COLO668 (cell line): Measurements from ENCODE around the gene HJURP.

ENCODE experiments used
- DNase-seq: peaks from one replicate; lab custom pipeline; 2025; ENCODE audit not compliant: unreplicated experiment; lab: John Stamatoyannopoulos, UW

The HJURP gene

DNA sequence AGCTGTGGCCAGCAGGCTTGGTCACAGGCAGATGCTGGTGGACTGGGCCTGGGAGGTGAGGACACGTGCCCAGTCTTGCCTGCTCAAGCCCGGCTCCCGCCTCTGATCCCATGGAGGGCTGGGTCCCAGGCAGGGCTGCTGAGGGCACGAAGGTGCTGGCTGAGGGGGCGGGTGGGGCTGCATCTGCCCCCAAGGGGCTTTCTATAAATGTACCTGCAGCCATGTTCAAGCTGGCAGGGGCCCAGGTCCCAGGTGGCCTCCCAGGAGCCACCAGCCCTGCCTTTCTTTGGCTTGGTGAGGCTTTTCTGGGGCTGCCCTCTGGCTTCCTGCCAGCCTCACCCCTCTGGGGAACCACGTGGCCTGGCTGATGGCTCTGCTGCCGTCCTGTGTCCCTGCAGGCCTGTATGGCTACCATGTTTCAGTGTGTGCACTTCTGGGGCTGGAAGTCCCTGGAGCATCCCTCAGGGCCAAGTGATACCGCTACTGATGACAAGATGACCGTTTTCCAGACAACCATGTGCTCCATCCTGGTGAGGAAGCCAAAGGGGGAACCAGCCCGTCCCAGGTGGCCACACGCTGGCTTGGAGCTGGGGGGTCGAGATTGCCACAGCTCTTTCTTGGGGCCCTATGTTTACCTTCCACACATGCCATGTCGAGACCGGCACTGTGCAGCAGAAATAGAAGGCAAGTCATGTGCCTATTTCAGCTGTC is 23.2 kb downstream of the HJURP start:
- DNase-seq = peak; percentile 38

- no peak for DNase-seq
These were observed 24.1 kb downstream of the HJURP start for GRCh38 chr2:233830111-233830802.

GRCh38 chr2:233829193-233830110 is 24.9 kb downstream of the HJURP start:
- DNase-seq = no peak

DNA sequence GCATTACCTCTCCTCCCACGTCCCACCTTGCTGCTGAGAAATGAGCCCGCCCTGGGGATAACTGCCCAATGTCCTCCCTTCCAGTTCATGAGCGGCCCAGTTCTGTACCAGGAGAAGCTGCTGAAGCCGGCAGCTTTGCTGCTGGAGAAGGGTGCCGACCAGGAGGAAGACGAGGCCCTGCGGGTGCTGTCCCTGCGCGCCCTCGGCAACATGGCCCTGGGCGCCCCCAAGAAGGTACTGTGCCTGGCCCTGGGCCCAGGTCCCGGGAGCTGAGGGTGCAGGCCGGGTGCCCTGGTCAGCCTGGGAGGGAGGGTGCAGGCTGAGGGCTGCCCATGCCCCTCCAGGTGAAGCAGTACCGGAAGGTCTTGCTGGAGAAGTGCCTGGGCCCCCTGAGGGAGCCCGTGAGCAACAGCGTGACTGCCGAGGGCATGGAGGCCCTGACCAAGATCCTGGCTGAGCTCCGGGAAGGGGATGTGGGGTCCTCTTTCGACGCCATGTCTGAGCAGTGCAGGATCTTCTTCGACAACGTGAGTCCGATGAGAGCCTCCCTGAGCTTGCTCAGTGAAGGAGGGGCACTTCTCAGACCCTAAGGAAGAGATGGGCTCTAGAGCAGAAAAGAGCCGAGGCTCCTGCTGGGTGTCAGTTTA is 25.7 kb downstream of the HJURP start:
- DNase-seq = no peak

GRCh38 chr2:233824373-233824772 is 30.0 kb downstream of the HJURP start:
- DNase-seq = no peak

DNA sequence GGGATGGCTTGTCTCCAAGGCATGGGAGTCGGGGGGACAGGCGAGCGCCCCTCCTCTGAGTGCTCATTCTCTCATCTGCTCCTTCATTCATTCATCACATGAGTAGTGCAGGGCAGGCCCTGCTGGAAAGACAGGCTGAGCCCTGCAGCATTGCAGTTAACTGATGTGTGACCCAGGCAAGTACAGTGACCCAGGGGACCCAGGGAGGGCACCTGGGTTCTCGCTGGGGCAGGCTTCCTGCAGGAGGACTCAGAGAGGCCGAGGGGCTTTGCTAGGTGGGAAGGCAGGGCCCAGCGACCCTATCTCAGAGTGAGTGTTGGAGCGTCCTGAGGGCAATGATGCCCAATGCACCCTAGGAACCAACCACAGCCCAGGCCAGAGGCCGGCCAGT is 30.6 kb downstream of the HJURP start:
- no peak for DNase-seq

- DNase-seq = no peak
These were observed 31.3 kb downstream of the HJURP start for GRCh38 chr2:233822781-233823730.

DNA sequence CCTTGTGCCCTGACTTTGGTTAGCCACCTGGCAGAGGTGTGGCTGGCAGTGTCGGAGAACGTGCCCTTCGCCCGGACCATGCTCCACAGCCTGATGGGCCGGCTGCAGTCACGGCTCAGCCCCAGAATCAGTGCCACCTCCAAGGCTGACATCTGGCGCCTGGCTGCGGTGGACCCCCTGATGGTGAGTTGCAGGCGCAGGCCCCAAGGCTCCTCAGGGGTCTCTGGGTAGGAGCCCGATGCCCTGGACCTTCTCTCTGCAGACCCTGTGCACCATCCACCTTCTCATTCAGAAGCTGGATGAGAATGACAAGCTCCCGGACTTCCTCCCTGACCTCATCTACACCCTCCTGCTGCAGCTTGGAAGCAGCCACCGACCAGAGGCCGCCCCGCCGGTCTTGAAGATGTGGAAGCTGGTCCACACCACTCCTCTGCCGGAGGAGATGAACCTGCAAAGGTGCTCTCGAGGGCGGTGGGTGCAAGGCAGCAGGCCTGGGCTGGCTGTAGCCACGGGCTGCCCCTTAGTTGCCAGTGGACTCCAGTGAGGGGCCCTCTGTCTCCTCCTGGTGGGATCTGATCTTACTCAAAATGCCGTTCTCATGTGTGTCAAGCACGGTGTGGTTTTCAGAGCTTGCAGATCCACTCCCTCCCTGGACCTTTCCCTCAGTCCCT is 32.1 kb downstream of the HJURP start:
- DNase-seq = no peak

GRCh38 chr2:233821709-233822100 is 32.6 kb downstream of the HJURP start:
- no peak for DNase-seq

DNA sequence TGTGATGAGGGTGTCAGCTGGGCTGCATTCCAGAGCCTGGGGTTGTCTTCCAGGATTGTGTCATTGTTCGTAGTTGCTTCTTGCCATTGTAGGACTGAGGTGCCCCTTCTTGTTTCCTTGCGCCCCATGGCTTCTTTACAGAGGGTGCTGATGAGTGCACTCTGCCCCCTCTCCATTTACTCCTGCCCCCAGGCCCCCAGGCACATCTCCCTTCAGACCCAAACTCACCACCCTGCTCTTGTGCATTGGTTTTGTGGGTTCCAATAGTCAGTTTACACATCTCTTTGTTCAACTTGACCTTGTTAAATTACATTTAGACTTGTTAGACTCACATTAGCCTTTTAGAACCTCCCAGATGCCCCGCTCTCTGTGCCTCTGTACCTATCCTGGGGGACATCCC is 33.1 kb downstream of the HJURP start:
- no peak for DNase-seq

DNA sequence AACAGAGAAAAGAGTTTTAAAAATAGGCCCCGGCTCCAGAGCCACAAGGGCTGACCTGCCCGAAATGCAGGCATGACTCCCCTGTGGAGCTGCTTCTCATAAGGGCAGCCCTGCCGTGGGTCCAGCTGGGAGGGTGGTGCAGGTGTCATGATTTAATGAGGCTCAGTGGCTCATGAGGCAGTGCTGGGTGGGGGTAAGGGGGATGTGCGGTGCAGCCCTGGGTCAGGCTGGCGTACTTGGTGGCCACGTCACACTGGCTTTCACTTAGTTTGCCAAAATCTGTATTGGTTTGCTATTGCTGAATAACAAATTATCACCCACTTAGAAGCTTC is 33.6 kb downstream of the HJURP start:
- no peak for DNase-seq

DNA sequence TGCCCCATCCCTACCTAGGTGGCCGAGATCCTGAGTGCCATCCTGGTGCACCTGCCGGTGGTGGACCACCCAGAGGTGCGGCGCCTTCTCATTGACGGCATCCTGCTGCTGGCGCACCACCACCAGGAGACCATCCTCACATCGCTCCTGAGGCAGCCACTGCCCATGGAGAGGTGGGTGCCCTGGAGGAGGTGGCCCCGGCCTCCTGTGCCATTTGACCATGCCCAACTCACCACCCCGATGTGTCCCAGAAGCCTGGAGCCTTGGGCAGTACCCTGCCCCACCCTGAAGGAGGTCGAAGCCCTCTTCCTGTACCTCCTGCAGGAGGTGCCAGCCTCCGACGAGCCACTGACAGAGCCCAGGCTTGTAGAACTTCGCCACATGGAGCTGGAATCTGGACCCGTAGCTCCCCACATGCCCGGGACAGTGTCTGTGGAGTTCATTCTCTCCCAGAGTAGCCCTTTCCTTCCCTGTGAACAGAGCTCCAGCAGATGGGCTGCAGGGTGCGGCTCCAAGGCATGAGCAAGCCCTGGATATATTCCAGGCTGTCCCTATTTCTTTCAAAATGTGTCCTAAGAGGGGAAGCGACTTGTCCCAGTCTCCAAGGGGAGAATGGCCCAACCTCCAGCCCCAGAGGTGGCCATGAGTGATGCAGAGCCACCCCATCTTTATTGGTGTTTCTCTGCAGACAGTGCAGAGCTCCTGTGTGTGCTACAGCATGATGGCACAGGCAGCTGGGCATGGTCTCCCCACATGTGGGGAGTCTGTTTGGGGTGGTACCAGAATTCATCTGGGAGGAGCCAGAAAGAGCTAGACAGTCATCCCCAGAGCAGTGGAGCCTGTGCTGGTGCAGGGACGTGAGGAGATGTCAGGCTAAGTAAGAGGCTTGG is 34.2 kb downstream of the HJURP start:
- DNase-seq = no peak

DNA sequence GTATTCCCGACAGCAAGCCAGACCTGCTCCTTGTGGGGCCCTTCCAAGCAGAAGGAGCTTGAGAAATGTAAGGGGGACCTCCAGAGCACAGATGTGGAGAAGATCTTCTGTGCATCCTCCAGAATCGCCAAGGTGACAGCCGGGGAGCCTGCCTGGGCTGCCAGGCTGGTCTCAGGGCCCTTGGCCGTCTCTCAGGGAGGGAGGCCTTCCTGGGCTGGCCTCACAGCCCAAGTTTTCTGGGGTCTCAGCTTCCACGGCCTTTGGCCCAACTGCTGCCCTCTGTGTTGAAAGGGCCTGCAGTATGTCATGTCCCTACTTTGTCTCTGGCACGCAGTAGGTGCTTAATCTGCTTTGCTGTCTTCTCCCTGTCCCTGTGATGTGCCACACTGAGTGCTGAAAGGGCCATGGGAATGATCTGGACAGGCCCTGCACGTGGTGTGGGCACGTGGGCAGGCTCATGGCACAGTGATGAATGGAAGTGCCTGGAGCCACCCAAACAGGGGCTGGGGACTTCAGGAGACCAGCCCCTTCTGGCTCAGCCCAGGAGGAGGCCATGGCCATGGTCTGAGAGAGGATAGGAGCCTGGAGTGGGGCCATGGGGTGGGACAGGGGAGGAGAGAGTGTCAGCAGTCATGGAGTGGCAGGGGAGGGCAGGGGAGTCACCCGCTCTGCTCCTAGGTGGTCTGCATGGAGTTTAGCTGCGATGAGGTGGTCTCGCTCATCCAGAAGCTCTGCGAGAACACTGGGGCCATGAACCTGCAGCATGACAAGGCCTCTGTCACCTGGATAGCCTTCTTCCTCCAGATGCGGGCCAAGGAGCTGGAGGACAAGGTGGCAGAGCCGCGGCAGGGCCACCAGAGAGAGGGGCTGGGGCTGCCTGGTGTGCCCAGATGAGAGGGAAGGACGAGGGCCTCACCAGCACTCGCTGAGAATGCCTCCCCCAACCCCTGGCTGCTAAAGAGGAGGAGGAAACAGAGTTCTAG is 35.4 kb downstream of the HJURP start:
- no peak for DNase-seq

DNA sequence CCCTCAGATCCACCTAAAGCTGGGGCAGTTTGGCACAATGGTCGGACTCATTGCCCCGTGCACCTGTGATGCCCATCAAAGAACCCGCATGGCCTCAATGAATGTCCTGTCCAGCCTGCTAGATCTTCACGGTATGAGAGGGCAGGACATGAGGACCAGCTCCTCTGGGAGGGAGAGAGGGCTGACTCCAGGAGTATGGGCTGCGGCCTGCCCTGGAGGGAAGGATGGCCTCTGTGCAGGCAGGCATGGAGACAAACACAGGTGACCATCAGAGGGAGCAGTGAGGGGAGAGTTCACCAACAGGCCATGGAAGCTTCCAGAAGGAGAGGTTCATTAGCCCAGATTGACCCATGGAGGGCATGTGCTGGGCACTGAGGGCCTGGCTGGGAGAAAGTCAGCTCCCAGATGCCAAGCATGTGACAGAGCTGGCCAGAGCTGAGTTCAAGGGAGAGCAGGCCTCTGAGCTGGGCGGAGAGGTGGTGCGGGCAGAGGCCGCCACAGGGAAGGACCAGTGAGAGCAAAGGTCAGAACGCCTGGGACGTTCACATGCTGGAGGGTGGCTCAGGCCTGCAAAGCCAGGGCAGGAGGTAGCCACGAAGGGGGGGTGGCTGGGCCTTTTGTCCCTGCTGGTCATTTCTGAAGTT is 36.2 kb downstream of the HJURP start:
- no peak for DNase-seq

GRCh38 chr2:233817361-233817911 is 36.9 kb downstream of the HJURP start:
- DNase-seq = no peak

DNA sequence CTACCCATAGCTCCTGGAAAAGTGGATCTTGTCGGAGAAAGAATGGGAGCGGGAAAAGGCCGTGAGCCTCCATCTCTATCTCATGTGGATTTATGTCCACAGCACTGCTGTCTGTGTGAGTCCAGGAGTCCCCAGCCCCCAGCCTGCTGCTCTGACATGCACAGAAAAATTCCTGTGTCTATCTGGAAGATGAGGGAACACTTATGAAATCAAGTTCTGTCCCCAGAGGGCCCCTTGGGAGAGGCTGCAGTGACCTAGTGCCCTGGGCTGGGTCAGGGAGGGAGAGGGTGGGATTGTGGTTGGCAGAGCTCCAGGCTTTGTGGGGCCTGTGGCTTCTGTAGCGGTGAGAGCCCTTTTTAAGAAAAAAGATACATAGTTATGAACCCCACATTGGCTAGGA is 37.6 kb downstream of the HJURP start:
- no peak for DNase-seq

- DNase-seq = no peak
These were observed 38.0 kb downstream of the HJURP start for GRCh38 chr2:233816334-233816733.
